Fibroblast of pulmonary artery (primary cell): ENCODE results near the gene FN3KRP.

Source experiments
- DNase-seq: peaks from one replicate; pipeline ENCODE4 v3.0.0-alpha.2; 2010; ENCODE audit warnings: low read depth
- H3K4me3 ChIP-seq: replicated peaks from 2 replicates; pipeline ENCODE4 v1.5.1; 2011; ENCODE audit warnings: low read depth, mild to moderate bottlenecking, control low read depth, low read length, moderate library complexity
- TF ChIP-seq, protein P1 (sequence below): IDR thresholded peaks from 2 replicates; pipeline ENCODE4 v1.5.1; 2011; ENCODE audit warnings: mild to moderate bottlenecking, control low read depth, low read length, inconsistent platforms; ENCODE audit errors: missing control alignments

Gene FN3KRP

GRCh38 chr17:82702231-82702927, 14.1 kb upstream of the FN3KRP start:
- TF ChIP-seq, protein P1, sequence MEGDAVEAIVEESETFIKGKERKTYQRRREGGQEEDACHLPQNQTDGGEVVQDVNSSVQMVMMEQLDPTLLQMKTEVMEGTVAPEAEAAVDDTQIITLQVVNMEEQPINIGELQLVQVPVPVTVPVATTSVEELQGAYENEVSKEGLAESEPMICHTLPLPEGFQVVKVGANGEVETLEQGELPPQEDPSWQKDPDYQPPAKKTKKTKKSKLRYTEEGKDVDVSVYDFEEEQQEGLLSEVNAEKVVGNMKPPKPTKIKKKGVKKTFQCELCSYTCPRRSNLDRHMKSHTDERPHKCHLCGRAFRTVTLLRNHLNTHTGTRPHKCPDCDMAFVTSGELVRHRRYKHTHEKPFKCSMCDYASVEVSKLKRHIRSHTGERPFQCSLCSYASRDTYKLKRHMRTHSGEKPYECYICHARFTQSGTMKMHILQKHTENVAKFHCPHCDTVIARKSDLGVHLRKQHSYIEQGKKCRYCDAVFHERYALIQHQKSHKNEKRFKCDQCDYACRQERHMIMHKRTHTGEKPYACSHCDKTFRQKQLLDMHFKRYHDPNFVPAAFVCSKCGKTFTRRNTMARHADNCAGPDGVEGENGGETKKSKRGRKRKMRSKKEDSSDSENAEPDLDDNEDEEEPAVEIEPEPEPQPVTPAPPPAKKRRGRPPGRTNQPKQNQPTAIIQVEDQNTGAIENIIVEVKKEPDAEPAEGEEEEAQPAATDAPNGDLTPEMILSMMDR = no peak
- no peak overlapping the region for H3K4me3 ChIP-seq

DNA sequence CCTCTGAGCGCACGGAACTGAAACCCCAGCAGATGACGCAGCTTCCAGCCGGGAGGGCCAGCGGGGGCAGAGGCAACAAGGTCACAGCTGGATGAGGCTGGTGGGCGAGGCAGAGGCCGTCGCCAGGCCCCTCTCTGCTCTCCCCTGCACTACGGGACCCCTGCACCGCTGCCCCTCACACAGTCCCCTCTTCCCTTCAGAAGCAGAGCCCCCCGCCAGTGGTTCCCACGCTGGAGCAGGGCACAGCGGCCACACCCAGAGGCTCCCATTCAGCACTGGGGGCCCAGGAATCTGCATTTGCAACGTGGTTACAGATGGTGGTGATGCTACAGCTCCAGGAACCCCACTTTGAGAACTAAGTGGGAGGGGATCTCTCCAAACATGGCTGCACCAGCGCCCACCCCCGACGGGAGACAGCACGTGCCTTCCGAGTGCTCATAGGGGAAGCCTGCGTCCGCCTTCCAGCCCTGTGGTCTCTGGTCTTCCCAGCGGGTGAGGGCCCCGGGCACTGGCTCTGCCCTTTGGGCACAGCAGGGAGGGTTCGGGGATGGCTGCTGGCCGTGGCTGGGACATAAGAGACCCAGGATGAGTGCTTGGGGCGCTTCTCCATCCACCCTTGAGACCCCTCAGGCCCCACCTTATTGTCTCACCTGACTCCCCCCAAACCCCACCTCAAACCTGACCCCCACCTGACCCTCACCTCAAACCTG, 13.3 kb upstream of the FN3KRP start:
- no peak overlapping the region for H3K4me3 ChIP-seq
- TF ChIP-seq, protein P1 = no peak
- no peak for DNase-seq

More at GRCh38 chr17:82702231-82702927, 14.1 kb upstream of the FN3KRP start:
- DNase-seq = no peak

DNA sequence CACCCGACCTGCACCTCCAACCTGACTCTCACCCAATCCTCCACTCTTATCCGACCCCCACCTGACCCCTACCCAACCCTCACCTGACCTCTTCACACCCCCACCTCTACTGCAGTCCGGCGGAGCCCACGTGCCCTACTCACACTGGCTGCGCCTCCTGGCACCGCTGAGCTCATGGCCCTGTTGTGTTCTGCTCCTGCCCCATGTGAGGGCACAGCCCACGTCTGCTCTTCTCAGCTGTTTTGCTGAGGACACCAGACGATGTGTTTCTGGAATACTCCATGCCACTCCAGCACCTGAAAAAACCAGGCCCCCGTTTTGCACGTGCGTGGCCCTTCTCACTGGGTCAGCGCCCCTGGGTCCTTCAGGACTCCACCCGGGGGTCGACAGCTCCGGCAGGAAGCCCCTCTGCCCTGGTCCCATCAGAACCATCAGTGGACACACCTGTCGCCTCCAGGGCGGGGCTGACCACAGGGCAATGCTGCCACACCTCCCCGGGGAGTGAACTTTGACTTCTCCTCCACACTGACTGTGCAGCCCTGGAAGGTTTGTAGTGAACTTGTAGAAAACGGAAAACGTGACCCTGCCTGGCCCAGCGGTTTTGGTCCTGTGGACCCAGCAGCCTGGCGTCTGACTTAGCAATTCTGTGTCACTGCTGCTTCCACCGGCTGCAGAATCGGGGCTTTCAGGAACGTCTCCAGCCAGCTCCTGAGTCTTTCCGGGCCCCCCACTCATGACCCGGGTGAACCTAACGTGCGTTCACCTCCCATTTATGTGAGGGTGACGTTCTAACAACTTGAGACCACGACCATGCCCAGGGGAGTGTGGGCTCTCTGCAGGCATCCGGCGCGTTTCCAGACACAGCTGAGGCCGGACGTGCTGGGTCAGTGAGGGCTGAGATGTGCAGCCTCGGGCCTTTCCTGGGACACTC, 12.3 kb upstream of the FN3KRP start:
- TF ChIP-seq, protein P1 = no peak
- DNase-seq = no peak
- H3K4me3 ChIP-seq = no peak overlapping the region

DNA sequence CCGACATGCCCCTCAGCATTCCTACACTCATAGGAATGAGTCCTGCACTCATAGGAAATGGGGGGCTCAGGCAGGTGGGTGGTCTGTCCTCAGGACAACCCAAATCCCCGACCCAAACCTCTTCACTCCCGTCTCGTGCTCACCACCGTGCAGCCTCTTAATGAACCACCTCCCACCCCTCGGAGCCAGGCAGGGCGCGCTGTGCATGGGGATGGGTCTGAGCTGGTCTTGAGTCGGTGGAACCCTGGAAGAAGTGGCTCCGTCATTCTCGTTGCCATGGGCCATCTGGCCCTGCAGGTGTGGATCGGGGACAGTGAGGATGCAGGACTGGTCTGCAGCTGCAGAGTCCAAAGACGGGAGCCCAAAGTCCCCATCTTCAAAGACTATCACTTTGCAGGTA, 11.6 kb upstream of the FN3KRP start:
- TF ChIP-seq, protein P1 = no peak
- no peak overlapping the region for H3K4me3 ChIP-seq

GRCh38 chr17:82705756-82706155, 10.8 kb upstream of the FN3KRP start:
- no peak for DNase-seq
- no peak overlapping the region for H3K4me3 ChIP-seq
- TF ChIP-seq, protein P1 = no peak

More for the DNA sequence above, 11.6 kb upstream of the FN3KRP start:
- DNase-seq = no peak

- TF ChIP-seq, protein P1 = no peak
- no peak for DNase-seq
- no peak overlapping the region for H3K4me3 ChIP-seq
Observed at GRCh38 chr17:82709024-82709675, 7.4 kb upstream of the FN3KRP start.
